GM18519 (cell line): ENCODE measurements around the gene DMTF1.
"Not testable (repeated sequence)": the region's sequence is repeated elsewhere in the genome, so short reads cannot be mapped to it uniquely, and the experiment has no call there.

Experiments
- ATAC-seq: cut with Tn5 transposase; IDR thresholded peaks from one replicate; pipeline ENCODE4 v1.9.1; 2021; ENCODE audit warnings: mild to moderate bottlenecking, moderate library complexity; ENCODE audit not compliant: unreplicated experiment, low FRiP score

DMTF1 gene

DNA sequence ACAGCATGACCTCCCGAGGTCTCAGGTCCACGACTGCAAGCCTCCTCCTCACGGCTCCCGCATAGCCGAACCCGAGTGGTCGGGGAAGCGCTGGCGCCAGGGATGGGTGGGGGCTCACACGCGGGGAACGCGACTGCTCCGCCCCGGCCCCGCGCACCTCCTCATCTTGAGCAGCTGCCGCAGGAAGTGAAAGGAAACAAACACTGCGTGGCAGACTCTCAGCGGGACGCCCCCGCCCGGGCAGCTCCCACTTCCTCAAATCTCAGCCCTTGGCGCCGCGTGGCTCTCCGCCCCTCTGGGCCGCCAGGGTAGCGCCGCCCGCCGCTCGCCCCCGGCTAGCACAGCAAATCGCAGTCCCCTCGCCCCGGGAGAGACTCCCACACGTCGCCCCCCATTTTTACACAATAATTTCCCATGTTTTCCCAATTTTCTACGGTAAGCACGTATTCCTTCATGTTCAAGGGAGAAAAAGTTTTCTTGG is 67.3 kb downstream of the DMTF1 start, which contains the start of gene TMEM243:
TMEM243 (minus strand) TSS at position 188 of the 481 bp plus-strand sequence. CDS start 229 bp downstream, outside the sequence.
- peak; percentile 34 for ATAC-seq

DNA sequence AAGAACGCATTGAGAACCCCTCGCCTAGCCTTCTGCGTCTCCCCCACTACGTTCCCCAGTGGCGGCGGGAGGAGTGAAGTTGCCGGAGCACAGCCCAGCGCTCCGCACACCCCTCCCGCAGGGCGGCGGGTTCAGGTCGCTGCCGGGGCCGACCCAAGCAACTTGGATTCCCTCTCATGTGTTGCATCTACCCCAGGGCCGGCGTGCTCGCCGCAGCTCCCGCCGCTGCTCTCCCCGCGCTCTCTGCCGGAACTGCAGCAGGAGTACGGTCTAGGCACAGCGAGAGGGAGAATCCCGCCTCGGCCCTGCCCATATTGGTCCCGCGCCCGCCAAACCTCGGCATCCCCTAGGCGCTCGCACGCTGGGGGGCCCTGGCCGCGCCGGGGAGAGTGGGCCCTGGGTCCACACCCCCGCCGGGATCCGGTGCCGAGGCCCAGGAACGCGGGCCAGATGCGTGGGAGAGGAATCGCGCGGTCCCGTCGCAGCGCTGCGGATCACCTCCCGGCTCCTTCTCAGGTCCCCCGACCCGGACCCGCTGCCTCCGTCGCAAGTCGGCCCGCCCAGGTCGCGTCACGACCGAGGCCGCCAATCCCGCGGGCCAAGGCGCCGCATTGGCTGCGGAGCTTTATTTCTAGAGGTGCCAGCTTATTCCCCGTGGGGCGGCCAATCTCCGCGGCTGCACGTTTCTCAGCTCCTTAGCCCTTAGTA is 67.9 kb downstream of the DMTF1 start:
- peak; percentile 27 for ATAC-seq

DNA sequence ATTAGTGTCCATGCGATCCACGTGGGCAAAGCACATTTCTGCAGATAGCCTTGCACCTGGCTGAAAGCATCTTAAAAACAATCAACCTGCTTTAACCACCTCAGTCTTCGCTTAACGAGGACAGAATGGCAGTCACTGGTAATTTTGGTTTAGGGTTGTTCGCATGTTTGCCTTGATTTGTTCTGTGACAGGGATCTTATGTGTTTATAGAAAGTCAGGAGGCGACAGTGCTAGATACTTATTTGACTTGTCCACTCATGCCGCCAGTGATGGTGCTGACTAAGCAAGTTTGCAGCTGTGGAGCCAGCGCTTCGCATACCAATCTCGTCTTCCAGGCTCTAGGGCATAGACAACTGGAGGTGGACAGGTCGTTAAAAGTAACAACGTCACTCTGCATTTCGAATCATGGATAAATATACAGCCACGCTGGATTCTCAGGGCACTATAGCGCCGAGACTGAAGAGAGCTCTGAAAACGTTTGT is 68.5 kb downstream of the DMTF1 start:
- ATAC-seq: no peak

DNA sequence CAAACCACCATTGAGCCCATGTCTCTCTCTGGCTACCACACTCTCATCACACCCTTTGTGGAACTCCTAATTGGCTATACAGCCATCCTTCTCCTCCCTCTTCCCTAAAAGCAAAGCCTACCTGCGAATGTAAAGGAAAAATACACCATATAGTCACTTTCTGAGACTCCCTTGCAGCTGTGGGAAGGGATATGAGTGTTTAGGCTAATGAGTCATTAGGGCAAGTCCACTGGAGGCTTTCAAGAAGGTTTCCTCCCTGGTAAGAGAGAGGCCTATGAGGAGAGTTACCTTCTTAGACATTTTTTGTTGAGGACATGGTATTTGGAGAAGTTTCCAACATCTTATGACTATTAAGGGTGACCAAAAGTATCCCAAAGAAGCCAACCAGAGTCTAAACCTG is 71.4 kb downstream of the DMTF1 start:
- ATAC-seq: no peak

DNA sequence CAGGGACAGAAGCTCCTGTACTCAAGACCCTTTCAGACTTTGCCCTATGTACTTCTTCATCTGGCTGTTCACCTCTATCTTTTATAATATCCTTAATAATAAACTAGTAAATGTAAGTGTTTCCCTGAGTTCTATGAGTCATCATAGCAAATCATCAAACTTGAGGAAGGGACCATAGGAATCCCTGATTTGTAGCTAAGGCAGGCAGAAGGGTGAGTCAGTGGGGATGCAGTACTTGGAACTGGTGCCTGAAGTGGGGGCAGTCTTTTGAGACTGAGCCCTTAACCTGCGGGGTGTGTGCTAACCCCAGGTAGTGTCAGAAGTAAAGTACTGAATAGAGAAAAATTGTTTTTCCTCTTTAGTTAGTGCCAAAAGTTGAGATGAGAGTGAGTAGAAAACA is 73.4 kb downstream of the DMTF1 start:
- ATAC-seq: no peak

DNA sequence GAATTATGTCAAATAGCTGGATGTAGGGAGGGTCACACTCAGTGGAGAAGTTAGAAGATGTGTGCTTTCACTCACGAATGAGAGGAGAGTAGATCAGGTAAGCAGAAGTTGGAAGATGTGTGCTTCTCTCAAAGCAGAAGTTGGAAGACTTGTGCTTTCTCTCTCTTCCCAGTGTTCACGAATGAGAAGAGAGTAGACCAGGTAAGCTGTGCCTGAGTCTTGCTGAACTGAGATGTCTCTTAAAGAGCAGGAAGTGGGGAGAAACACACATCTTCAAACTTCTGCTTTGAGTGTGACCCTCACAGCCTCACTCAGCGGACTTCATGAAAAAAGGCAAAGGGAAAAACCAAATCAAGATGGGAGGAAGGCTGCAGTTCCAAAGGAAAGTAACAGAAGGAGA is 74.2 kb downstream of the DMTF1 start:
- no peak for ATAC-seq

DNA sequence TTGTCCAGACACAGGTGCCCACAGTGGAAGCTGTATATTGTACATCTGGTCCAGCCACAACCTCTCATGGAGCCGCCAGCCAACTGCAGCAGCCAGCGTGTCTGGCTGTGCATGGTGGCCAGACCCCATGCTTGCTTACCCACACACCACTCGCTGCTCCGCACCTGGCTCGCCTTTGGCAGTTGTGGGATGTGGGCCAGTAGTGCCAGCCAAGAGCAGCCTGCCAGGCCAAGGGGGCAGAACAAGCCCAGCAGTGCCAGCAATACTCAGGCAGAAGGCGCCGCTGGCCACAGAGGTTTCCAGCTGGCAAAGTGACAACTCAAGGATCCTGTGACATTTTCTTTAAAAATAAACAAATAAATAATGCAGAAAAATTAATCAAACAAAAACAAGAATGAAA is 79.0 kb downstream of the DMTF1 start:
- ATAC-seq: no peak

DNA sequence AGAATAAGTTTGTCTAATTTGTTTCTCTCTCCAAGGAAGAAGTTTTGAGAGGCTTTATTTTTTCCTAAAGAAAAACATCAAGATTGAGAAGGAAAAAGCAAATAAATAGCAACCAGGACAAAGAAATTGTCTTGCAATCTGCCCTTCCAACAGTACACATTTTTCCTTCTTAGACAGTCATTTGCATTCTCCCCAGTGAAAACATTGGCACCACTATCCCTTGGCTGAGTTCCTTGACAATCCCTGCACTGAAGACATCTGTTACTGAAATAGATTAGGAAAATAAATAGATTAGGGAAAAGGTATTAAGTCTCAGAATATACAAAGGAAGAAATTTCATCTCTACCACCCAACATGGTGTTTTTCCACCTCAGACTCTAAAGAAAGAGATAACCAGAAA is 79.5 kb downstream of the DMTF1 start:
- ATAC-seq: no peak

DNA sequence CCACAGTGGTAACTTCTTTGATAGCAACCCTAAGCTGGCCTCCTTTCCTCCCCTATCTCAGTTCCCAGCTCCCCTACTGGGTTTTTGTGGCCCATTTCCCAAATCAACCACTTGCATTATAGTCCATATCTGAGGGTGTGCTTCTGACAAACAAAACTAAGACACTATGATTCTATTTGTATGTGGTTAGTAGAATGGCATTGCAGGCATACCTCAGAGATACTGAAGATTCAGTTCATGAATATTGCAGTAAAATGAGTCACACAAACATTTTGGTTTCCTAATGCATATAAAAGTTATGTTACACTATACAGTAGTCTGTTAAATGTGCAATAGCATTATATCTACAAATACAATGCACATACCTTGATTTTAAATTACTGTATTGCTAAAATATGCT is 82.7 kb downstream of the DMTF1 start:
- no peak for ATAC-seq

DNA sequence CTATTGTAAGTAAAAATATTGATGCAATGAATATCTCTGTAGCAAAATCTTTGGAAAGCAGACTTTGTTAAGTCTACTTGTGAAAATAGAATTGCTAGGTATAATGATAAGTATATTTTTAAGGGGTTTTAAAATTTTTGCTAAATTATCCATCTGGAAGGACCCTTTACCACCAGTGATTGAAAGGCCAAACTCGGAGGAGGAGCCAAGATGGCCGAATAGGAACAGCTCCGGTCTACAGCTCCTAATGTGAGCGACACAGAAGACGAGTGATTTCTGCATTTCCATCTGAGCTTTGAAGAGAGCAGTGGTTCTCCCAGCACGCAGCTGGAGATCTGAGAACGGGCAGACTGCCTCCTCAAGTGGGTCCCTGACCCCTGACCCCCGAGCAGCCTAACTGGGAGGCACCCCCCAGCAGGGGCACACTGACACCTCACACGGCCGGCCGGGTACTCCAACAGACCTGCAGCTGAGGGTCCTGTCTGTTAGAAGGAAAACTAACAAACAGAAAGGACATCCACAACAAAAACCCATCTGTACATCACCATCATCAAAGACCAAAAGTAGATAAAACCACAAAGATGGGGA is 86.3 kb downstream of the DMTF1 start:
- ATAC-seq: not testable (repeated sequence)

DNA sequence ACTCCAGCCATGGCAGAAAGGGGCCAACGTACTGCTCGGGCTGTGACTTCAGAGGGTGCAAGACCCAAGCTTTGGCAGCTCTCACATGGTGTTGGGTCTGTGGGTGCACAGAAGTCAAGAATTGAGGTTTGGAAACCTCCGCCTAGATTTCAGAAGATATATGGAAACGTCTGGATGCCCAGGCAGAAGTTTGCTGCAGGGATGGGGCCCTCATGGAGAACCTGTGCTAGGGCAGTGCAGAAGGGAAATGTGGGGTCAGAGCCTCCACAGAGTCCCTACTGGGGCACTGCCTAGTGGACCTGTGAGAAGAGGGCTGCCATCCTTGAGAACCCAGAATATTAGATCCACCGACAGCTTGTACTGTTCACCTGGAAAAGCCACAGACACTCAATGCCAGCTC is 93.4 kb downstream of the DMTF1 start:
- not testable (repeated sequence) for ATAC-seq
